ENCODE results near the gene JARID2. TPM values are rescaled to one million over a fixed set of nuclear protein-coding genes. Genes with fewer than 3 reads are reported as not detected.

JARID2 gene
- total RNA-seq, 1 experiment from 2014 or later = 23.6 TPM

DNA sequence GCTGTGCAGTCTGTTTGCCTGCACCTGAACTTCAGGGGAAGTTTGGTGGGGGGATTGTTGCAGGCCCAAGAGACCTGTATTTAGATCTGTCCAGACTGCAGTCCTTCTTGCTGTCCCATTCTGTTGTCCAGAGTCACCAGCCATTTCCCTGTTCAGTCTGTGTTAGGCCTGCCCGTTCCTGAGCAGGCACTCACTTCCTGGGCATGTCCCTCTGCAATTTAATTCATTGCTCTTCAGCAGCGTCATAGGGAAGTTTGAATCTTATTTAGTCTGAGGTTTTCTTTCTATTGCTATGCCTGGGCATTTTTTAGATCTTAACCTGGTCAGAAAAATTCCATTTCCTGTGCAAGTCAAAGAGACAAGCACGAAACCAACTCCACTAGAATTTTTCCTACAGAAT is 226.8 kb downstream of the JARID2 start:
- H3K79me2 ChIP-seq (ENCODE audit: insufficient read depth, low read length) = no peaks in the 10 kb centered on the region; the same call in 1 of the 2 replicates
- no peaks in the 10 kb centered on the region for H3K9me2 ChIP-seq (ENCODE audit: insufficient read depth)
- no peaks in the 10 kb centered on the region for H3K36me3 ChIP-seq (ENCODE audit: control insufficient read depth in 1 of 2, insufficient read depth in 2 of 2, low read length in 2 of 2)
- H3K27me3 ChIP-seq (ENCODE audit: insufficient read depth, low read length) = no peaks in the 10 kb centered on the region
- TF ChIP-seq EGR1 (IDR thresholded peaks at IDR 0.05; ENCODE audit: low read depth) = no peak
- TF ChIP-seq, protein P1, sequence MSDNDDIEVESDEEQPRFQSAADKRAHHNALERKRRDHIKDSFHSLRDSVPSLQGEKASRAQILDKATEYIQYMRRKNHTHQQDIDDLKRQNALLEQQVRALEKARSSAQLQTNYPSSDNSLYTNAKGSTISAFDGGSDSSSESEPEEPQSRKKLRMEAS (IDR thresholded peaks at IDR 0.05) = no peak
- TF ChIP-seq RAD21 (IDR thresholded peaks at IDR 0.05; ENCODE audit: low read depth) = no peak
- TF ChIP-seq ZNF274 (IDR thresholded peaks at IDR 0.05; ENCODE audit: low read depth, low read length) = no peak
- no peak for TF ChIP-seq CBX3 (IDR thresholded peaks at IDR 0.05; ENCODE audit: low read depth)
- no peak for TF ChIP-seq ZFX (IDR thresholded peaks at IDR 0.05)
- H3K4me1 ChIP-seq (ENCODE audit: control insufficient read depth in 1 of 2, insufficient read depth in 2 of 2, low read length in 2 of 2) = no peaks in the 10 kb centered on the region
- no peak overlapping the region for H3K27ac ChIP-seq (ENCODE audit: low read depth, low read length)
- no peak for ATAC-seq
- H2AFZ ChIP-seq (ENCODE audit: low read depth, low read length, poor library complexity, severe bottlenecking) = no peak overlapping the region
- ChIA-PET RAD21 (ENCODE audit: low non-redundant PET in 1 of 2, low total read pairs in 2 of 2, uncharacterized antibody in 2 of 2, unreplicated experiment in 2 of 2) (no interaction called here), CTCF (no interaction called here), POLR2A (no interaction called here)
- no peaks in the 10 kb centered on the region for H3K9me3 ChIP-seq (ENCODE audit: control insufficient read depth in 1 of 2, insufficient read depth in 1 of 2, low read depth in 1 of 2, low read length in 2 of 2)
- BruUV-seq (replicated peaks) = no TSS peak
- DNase-seq (ENCODE audit: low read depth, low spot score) = no peak
- intact Hi-C loops (cut with micrococcal nuclease) = no loop called here
- H3K4me3 ChIP-seq (replicated peaks in 1 of 2; ENCODE audit: low read depth in 1 of 2, low read length in 2 of 2) = no peak overlapping the region
- H4K20me1 ChIP-seq (ENCODE audit: insufficient read depth) = no peaks in the 10 kb centered on the region
- no peak overlapping the region for H3K9ac ChIP-seq (ENCODE audit: low read length)
- no peak overlapping the region for H3K4me2 ChIP-seq (ENCODE audit: low read length)

DNA sequence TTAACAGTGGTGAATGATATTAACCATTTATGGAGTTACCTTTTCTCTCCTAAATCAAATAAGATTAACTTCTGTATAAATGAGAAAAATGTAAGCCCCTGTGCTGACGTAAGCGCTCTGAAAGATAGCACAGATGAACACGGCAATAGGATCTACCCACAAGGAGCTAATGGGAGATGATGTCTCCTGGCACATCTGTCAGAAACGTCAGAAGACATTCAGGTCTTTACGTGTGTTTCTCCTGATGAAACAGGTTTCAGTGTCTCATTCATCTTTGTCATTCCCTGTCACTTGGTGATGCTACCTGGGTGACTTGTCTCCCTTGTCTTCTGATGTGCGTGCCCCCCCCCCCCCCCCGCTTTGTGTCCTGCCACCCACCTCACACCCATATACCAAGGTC is 227.3 kb downstream of the JARID2 start:
- ChIA-PET CTCF (no interaction called here), POLR2A (no interaction called here), RAD21 (ENCODE audit: low non-redundant PET in 1 of 2, low total read pairs in 2 of 2, uncharacterized antibody in 2 of 2, unreplicated experiment in 2 of 2) (no interaction called here)
- H3K79me2 ChIP-seq (ENCODE audit: insufficient read depth, low read length) = no peaks in the 10 kb centered on the region; the same call in 1 of the 2 replicates
- H3K27me3 ChIP-seq (ENCODE audit: insufficient read depth, low read length) = no peaks in the 10 kb centered on the region
- no peak overlapping the region for H3K27ac ChIP-seq (ENCODE audit: low read depth, low read length)
- no peaks in the 10 kb centered on the region for H3K4me1 ChIP-seq (ENCODE audit: control insufficient read depth in 1 of 2, insufficient read depth in 2 of 2, low read length in 2 of 2)
- no peak for DNase-seq (ENCODE audit: low read depth, low spot score)
- no peaks in the 10 kb centered on the region for H3K9me3 ChIP-seq (ENCODE audit: control insufficient read depth in 1 of 2, insufficient read depth in 1 of 2, low read depth in 1 of 2, low read length in 2 of 2)
- H3K36me3 ChIP-seq (ENCODE audit: control insufficient read depth in 1 of 2, insufficient read depth in 2 of 2, low read length in 2 of 2) = no peaks in the 10 kb centered on the region
- H3K9me2 ChIP-seq (ENCODE audit: insufficient read depth) = no peaks in the 10 kb centered on the region
- intact Hi-C loops (cut with micrococcal nuclease) = no loop called here
- no peak overlapping the region for H3K9ac ChIP-seq (ENCODE audit: low read length)
- ATAC-seq = no peak
- H2AFZ ChIP-seq (ENCODE audit: low read depth, low read length, poor library complexity, severe bottlenecking) = no peak overlapping the region
- H3K4me2 ChIP-seq (ENCODE audit: low read length) = no peak overlapping the region
- no TSS peak for BruUV-seq (replicated peaks)
- no peak overlapping the region for H3K4me3 ChIP-seq (replicated peaks in 1 of 2; ENCODE audit: low read depth in 1 of 2, low read length in 2 of 2)
- H4K20me1 ChIP-seq (ENCODE audit: insufficient read depth) = no peaks in the 10 kb centered on the region
- TF ChIP-seq, protein P1 (IDR thresholded peaks at IDR 0.05) = no peak
- no peak for TF ChIP-seq SIN3A (IDR thresholded peaks at IDR 0.05; ENCODE audit: low read depth)
- TF ChIP-seq CBX3 (IDR thresholded peaks at IDR 0.05; ENCODE audit: low read depth) = no peak
- TF ChIP-seq ZFX (IDR thresholded peaks at IDR 0.05) = no peak
- no peak for TF ChIP-seq ZNF274 (IDR thresholded peaks at IDR 0.05; ENCODE audit: low read depth, low read length)
- no peak for TF ChIP-seq YY1 (IDR thresholded peaks at IDR 0.05; ENCODE audit: extremely low read depth, insufficient replicate concordance, low read depth, low read length)
- no peak for TF ChIP-seq REST (IDR thresholded peaks at IDR 0.05; ENCODE audit: low read depth)
- TF ChIP-seq EZH2phosphoT487 (IDR thresholded peaks at IDR 0.05; ENCODE audit: borderline replicate concordance) = no peak
- TF ChIP-seq ELF1 (IDR thresholded peaks at IDR 0.05; ENCODE audit: borderline replicate concordance, low read depth) = no peak
- TF ChIP-seq, protein P2, sequence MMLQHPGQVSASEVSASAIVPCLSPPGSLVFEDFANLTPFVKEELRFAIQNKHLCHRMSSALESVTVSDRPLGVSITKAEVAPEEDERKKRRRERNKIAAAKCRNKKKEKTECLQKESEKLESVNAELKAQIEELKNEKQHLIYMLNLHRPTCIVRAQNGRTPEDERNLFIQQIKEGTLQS (IDR thresholded peaks at IDR 0.05) = no peak
- TF ChIP-seq JUND (IDR thresholded peaks at IDR 0.05) = no peak
- no peak for TF ChIP-seq RAD21 (IDR thresholded peaks at IDR 0.05; ENCODE audit: low read depth)
- no peak for TF ChIP-seq POLR2AphosphoS5 (IDR thresholded peaks at IDR 0.05; ENCODE audit: low read depth, low read length)
- TF ChIP-seq CTCF (IDR thresholded peaks at IDR 0.05 in 2 of 3, conservative IDR thresholded peaks at IDR 0.05 in 1 of 3; ENCODE audit: borderline replicate concordance in 1 of 3, insufficient read depth in 1 of 3, low read depth in 2 of 3, low read length in 2 of 3) = no peak
- TF ChIP-seq CEBPB (IDR thresholded peaks at IDR 0.05; ENCODE audit: low read depth) = no peak
